ENCODE measurements around the gene ATP6V0B.

- TF ChIP-seq CTCF (conservative IDR thresholded peaks at IDR 0.05) (no peak), ZFX (IDR thresholded peaks at IDR 0.05) (no peak)
These were observed 3.9 kb downstream of the ATP6V0B start, which contains the start of gene B4GALT2 for GRCh38 chr1:43978551-43979260.

All from C4-2B (cell line).